CD4-positive, CD25-positive, alpha-beta regulatory T cell (primary cell): ENCODE results near the gene PWWP2B. TPM values are rescaled to one million over a fixed set of nuclear protein-coding genes. Genes with fewer than 3 reads are reported as not detected.
"Not testable (repeated sequence)": the region's sequence is repeated elsewhere in the genome, so short reads cannot be mapped to it uniquely, and the experiment has no call there.

Source experiments
- ATAC-seq, 2 donors: fragments of 150-1000 bp; cut with Tn5 transposase; one replicate each; pipeline ENCODE4 v1.10.0; 2021; ENCODE audit warnings: low read depth in 2 of 2, moderate number of reproducible peaks in 2 of 2, moderate library complexity in 1 of 2
- DNase-seq, 3 donors: peaks; one replicate each; pipeline versions ENCODE4 v3.0.0 to v3.0.0-alpha.2; 2012 to 2022; ENCODE audit warnings: mixed read lengths in 1 of 3
- H3K27ac ChIP-seq: one replicate; pipeline ENCODE4 v1.7.0; 2013; ENCODE audit warnings: mild to moderate bottlenecking, low read length; ENCODE audit not compliant: insufficient read depth, poor library complexity, severe bottlenecking
- H3K27me3 ChIP-seq: one replicate; pipeline ENCODE4 v1.7.0; 2013; ENCODE audit warnings: low read length; ENCODE audit not compliant: control insufficient read depth, insufficient read depth
- H3K36me3 ChIP-seq: one replicate; pipeline ENCODE4 v1.7.0; 2013; ENCODE audit warnings: mild to moderate bottlenecking, low read length, moderate library complexity; ENCODE audit not compliant: control insufficient read depth, insufficient read depth
- H3K4me1 ChIP-seq: 2 replicates; pipeline ENCODE4 v1.7.0; 2013; ENCODE audit warnings: mild to moderate bottlenecking, low read length; ENCODE audit not compliant: insufficient read depth, control insufficient read depth, poor library complexity, severe bottlenecking
- H3K4me3 ChIP-seq: one replicate; pipeline ENCODE4 v1.7.0; 2013; ENCODE audit warnings: low read depth, mild to moderate bottlenecking, low read length, moderate library complexity
- H3K9me3 ChIP-seq, 2 experiments: 1 replicate in 1 of 2; 2 replicates in 1 of 2; pipeline ENCODE4 v1.7.0; 2013; ENCODE audit warnings: low read length in 2 of 2, mild to moderate bottlenecking in 1 of 2, moderate library complexity in 1 of 2; ENCODE audit not compliant: control insufficient read depth in 2 of 2
- H3K27ac Mint-ChIP-seq, 3 donors: one replicate each; pipeline ENCODE4 v1.8.0; 2020 to 2022; ENCODE audit warnings: mild to moderate bottlenecking in 3 of 3, mixed read lengths in 3 of 3, moderate library complexity in 2 of 3
- H3K27me3 Mint-ChIP-seq: one replicate; pipeline ENCODE4 v1.8.0; 2022; ENCODE audit warnings: mild to moderate bottlenecking, mixed read lengths
- H3K36me3 Mint-ChIP-seq: one replicate; pipeline ENCODE4 v1.8.0; 2020; ENCODE audit warnings: mixed read lengths
- H3K4me1 Mint-ChIP-seq, 4 donors: one replicate each; pipeline ENCODE4 v1.8.0; 2020 to 2022; ENCODE audit warnings: mixed read lengths in 4 of 4, mild to moderate bottlenecking in 1 of 4
- H3K4me3 Mint-ChIP-seq, 4 donors: one replicate each; pipeline ENCODE4 v1.8.0; 2020 to 2022; ENCODE audit warnings: mild to moderate bottlenecking in 4 of 4, mixed read lengths in 4 of 4, moderate library complexity in 3 of 4
- H3K9me3 Mint-ChIP-seq, 7 donors: one replicate each; pipeline ENCODE4 v1.8.0; 2020 to 2022; ENCODE audit warnings: mixed read lengths in 7 of 7, mild to moderate bottlenecking in 3 of 7, moderate library complexity in 2 of 7
- polyA plus RNA-seq, 4 donors: library from polyadenylated mRNA; unstranded; fragments of 300-500 nt; fragmentation: Illumina TruSeq; gene quantifications; one replicate each; pipeline ENCODE4 v1.2.3, GENCODE V29; 2021
- total RNA-seq: library from RNA; stranded (reverse); gene quantifications from one replicate; pipeline ENCODE4 v1.2.3, GENCODE V29; 2022

Gene PWWP2B
- total and polyA plus RNA-seq, 5 donors from 2014 or later = 0.56 to 10.9 (median 0.90) TPM

DNA sequence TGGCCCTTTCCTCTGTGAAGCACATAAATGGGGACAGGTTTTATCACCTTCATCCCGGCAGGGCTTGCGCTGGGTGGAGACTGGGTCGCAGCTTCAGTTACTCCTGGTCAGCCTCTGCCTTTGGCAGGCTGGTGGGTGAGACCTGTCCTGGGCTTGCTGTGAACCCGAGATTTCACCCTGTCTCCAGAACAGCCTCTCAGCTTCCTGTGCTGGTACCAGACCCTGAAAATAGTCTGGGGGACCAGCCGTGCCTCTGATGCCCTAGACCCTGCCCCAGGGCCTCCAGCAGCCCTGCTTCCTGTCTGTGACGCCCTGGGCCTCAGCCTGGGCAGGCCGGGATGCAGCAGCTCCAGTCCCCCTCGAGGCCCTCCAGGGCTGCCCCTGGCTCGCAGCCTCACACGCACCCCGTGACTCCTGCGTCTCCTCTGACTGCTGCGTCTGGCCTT lies 13.2 kb upstream of the PWWP2B start:
- peaks cover 0 to 1% (median 0%) of the 10 kb centered on the region in 7 donors for H3K9me3 Mint-ChIP-seq
- no peaks in the 10 kb centered on the region for H3K27me3 Mint-ChIP-seq
- H3K4me1 ChIP-seq = peaks cover 4% of the 10 kb centered on the region
- peaks cover 4% of the 10 kb centered on the region for H3K36me3 Mint-ChIP-seq
- no peak overlapping the region for H3K27ac ChIP-seq
- H3K36me3 ChIP-seq = no peaks in the 10 kb centered on the region
- DNase-seq (no peak), ATAC-seq (no peak)
- peaks cover 0 to 8% (median 0%) of the 10 kb centered on the region in 4 donors for H3K4me1 Mint-ChIP-seq
- peak overlapping the region in 1 of 3 donors; percentile 67 for H3K27ac Mint-ChIP-seq
- no peaks in the 10 kb centered on the region for H3K9me3 ChIP-seq
- no peak overlapping the region for H3K4me3 Mint-ChIP-seq
- no peaks in the 10 kb centered on the region for H3K27me3 ChIP-seq
- no peak overlapping the region for H3K4me3 ChIP-seq

DNA sequence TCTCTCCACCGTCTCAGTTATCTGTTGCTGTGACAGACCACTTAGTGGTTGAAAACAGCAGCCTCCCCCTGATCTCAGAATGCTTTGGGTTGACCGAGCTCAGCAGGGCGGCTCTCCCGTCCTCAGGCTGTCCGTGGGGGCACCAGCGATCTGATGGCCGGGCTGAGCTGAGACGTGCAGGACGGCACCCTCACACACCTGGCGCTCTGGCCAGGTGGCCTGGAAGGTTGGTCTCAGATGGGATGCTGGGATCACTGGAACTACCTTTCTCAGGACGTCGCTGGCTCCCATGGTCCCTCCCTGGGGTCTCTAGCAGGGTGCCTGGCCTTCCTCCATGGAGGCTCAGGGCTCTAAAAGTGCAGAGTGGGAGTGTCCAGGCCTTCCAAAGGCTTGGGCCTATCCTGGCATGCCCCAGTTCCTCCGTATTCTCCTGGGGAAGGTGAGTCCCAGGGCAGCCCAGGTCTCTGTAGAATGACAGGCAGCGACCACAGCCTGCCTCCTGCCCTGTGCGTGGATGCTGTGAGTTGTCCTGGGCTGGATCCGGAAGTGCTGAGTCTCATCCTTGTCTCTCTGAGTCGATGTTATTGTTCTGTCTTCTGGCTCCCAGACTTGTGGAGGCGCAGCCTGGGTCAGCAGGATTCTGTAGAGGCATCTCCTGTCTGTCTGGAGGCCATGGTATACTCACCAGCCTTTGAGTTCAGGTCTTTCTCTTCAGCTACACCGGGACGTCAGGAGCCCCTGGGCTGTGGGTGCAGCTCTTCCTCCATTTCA lies 12.2 kb upstream of the PWWP2B start:
- Mint-ChIP-seq H3K4me3 (no peak overlapping the region), H3K36me3 (no peaks in the 10 kb centered on the region), H3K4me1 (peaks cover 0 to 8% (median 0%) of the 10 kb centered on the region in 4 donors), H3K27me3 (no peaks in the 10 kb centered on the region), H3K9me3 (peaks cover 0 to 1% (median 0%) of the 10 kb centered on the region in 7 donors), H3K27ac (peak overlapping the region in 2 of 3 donors; percentile 14 to 67)
- Histone ChIP-seq H3K27me3 (no peaks in the 10 kb centered on the region), H3K27ac (no peak overlapping the region), H3K4me1 (peaks cover 4% of the 10 kb centered on the region), H3K9me3 (no peaks in the 10 kb centered on the region), H3K4me3 (no peak overlapping the region), H3K36me3 (no peaks in the 10 kb centered on the region)
- DNase-seq (no peak), ATAC-seq (no peak)

DNA sequence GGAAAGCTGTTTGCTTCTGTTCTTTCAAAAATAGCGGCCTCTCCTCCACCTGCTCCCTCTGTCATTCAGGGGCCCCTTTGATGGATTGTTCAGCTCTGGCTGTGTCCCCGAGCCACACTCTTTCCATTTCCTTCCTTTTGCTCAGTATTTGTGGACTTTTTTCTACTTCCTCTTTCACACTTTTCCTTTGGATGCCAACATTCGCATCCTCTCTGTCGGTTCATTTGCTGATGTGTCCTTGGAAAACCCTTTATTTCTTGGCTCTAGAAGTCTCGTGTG lies 11.7 kb upstream of the PWWP2B start:
- no peak for ATAC-seq
- no peak overlapping the region for H3K27ac ChIP-seq
- H3K27me3 ChIP-seq = no peaks in the 10 kb centered on the region
- Mint-ChIP-seq H3K36me3 (no peaks in the 10 kb centered on the region), H3K27ac (peak overlapping the region in 2 of 3 donors; percentile 14 to 72), H3K27me3 (no peaks in the 10 kb centered on the region), H3K4me1 (peaks cover 0 to 8% (median 0%) of the 10 kb centered on the region in 4 donors), H3K9me3 (peaks cover 0 to 1% (median 0%) of the 10 kb centered on the region in 7 donors), H3K4me3 (peak overlapping the region in 1 of 4 donors; percentile 51)
- H3K9me3 ChIP-seq = no peaks in the 10 kb centered on the region
- no peaks in the 10 kb centered on the region for H3K36me3 ChIP-seq
- no peak overlapping the region for H3K4me3 ChIP-seq
- DNase-seq = no peak
- peaks cover 4% of the 10 kb centered on the region for H3K4me1 ChIP-seq

DNA sequence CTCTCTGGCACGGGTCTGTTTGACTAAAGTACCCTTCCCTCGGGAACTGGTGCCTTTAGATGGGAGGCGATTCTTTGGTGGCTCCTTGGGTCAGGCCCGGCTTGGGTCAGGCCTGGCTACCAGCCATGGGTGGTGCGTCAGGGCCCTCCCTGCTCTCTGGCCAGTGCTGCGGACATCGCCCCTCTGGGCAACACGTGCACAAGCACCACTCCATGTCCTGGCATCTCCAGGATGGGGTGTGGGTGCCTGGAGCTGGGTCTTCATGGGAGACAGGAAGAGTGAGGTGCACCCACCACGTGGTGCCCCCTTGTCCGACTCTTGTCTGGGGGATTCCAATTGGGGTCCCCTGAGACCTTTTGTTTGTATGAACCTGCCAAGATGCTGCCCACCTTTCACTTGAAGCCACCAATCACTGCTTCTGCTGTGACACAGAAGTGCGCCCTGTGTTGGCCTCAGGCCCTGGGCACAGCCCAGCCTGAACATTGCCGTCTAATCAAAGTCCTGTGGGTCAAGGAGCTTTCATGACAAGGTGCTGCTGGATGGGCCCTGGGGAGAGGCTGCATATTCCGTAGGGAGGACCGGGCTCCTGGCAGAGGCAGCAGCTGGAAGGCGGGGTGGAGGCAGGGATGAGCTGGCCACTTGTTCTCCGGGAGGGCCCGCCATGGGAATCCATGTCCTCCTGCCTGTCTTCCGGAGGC lies 11.1 kb upstream of the PWWP2B start:
- H3K27me3 ChIP-seq = no peaks in the 10 kb centered on the region
- peak overlapping the region; percentile 14 to 83 (median 72) for H3K27ac Mint-ChIP-seq
- peak overlapping the region in 1 of 4 donors; percentile 51 for H3K4me3 Mint-ChIP-seq
- DNase-seq (no peak), ATAC-seq (no peak)
- H3K4me1 ChIP-seq = peaks cover 4% of the 10 kb centered on the region
- H3K36me3 ChIP-seq = no peaks in the 10 kb centered on the region
- no peaks in the 10 kb centered on the region for H3K9me3 ChIP-seq
- H3K4me3 ChIP-seq = no peak overlapping the region
- no peaks in the 10 kb centered on the region for H3K36me3 Mint-ChIP-seq
- H3K9me3 Mint-ChIP-seq = peaks cover 0 to 1% (median 0%) of the 10 kb centered on the region in 7 donors
- no peaks in the 10 kb centered on the region for H3K27me3 Mint-ChIP-seq
- peaks cover 0 to 8% (median 0%) of the 10 kb centered on the region in 4 donors for H3K4me1 Mint-ChIP-seq
- H3K27ac ChIP-seq = no peak overlapping the region

DNA sequence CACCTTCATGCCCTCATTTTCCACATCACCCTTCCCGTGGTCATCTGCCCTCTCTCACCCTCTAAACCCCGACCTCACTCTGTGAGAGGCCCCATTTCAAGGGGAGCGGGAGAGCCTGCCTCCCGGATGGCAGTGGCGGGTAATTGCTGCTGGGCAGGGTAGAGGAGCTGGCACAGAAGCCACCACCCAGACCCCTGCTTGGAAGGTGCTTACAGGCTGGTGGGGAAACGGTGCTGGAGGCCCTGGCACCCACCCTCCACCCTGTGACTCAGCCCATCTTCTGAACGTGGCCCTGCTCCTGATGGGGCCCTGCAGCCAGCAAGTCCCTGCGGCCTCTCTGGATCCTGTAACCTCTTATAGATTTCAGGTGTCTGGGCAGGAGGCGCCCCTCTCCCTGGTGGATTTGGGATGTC lies 10.6 kb upstream of the PWWP2B start:
- H3K9me3 ChIP-seq = no peaks in the 10 kb centered on the region
- Mint-ChIP-seq H3K27me3 (no peaks in the 10 kb centered on the region), H3K4me1 (peaks cover 0 to 7% (median 0%) of the 10 kb centered on the region in 4 donors), H3K27ac (peak overlapping the region in 1 of 3 donors; percentile 83), H3K4me3 (no peak overlapping the region), H3K36me3 (no peaks in the 10 kb centered on the region), H3K9me3 (peaks cover 0 to 1% (median 0%) of the 10 kb centered on the region in 7 donors)
- no peak overlapping the region for H3K4me3 ChIP-seq
- ATAC-seq (no peak), DNase-seq (no peak)
- peaks cover 4% of the 10 kb centered on the region for H3K4me1 ChIP-seq
- no peaks in the 10 kb centered on the region for H3K27me3 ChIP-seq
- H3K27ac ChIP-seq = no peak overlapping the region
- H3K36me3 ChIP-seq = no peaks in the 10 kb centered on the region

DNA sequence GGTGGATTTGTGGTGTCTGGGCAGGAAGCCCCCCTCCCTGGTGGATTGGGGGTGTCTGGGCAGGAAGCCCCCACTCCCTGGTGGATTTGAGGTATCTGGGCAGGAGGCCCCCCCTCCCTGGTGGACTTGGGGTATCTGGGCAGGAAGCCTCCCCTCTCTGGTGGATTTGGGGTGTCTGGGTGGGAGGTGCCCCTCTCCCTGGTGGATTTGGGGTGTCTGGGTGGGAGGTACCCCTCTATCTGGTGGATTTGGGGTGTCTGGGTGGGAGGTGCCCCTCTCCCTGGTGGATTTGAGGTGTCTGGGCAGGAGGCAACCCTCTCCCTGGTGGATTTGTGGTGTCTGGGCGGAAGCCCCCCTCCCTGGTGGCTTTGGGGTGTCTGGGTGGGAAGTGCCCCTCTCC lies 10.1 kb upstream of the PWWP2B start:
- ATAC-seq, H3K36me3 Mint-ChIP-seq, H3K4me3 Mint-ChIP-seq, H3K4me3 ChIP-seq, H3K4me1 Mint-ChIP-seq, H3K27ac Mint-ChIP-seq, H3K27me3 Mint-ChIP-seq, H3K27ac ChIP-seq, H3K9me3 ChIP-seq, H3K36me3 ChIP-seq, DNase-seq, H3K4me1 ChIP-seq, H3K9me3 Mint-ChIP-seq, H3K27me3 ChIP-seq: not testable (repeated sequence)

DNA sequence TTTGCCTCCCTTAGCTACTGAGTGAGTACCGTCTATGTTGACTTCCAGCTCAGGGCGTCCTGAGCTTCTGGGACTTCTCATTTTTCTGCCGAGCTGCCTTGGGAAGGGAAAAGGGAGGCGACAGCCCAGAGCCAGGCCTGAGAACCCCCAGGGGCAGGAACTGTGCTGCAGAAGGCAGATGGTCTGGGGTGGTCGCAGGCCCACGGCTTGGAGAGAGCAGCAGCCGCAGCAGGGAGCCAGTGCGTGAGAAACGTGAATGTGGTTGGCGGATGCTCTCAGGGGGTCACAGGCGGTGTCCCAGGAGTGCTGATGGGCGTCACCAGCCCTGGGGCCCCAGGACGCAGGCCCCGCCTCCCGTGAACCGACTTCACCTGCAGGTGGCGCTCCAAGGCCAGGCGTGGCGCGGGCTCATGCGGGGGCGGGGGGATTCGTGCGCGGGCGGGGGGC lies 9.2 kb upstream of the PWWP2B start:
- H3K4me3 Mint-ChIP-seq = peak overlapping the region in 2 of 4 donors; percentile 47 to 55
- ATAC-seq = peak; percentile 74 to 86
- Histone ChIP-seq H3K27ac (no peak overlapping the region), H3K9me3 (no peaks in the 10 kb centered on the region), H3K27me3 (no peaks in the 10 kb centered on the region), H3K4me1 (peaks cover 4% of the 10 kb centered on the region), H3K36me3 (no peaks in the 10 kb centered on the region), H3K4me3 (no peak overlapping the region)
- H3K27me3 Mint-ChIP-seq = no peaks in the 10 kb centered on the region
- peaks cover 5% of the 10 kb centered on the region for H3K36me3 Mint-ChIP-seq
- H3K27ac Mint-ChIP-seq = peak overlapping the region; percentile 76 to 91 (median 86)
- DNase-seq = peak; percentile 52 to 75 (median 68)
- H3K9me3 Mint-ChIP-seq = peaks cover 0 to 8% (median 0%) of the 10 kb centered on the region in 7 donors
- peaks cover 0 to 3% (median 1%) of the 10 kb centered on the region in 4 donors for H3K4me1 Mint-ChIP-seq
